ENCODE measurements around the gene CPSF7.

- TF ChIP-seq GATA3 (IDR thresholded peaks at IDR 0.05; ENCODE audit: low read depth, low read length): no peak
- TF ChIP-seq GATA2 (IDR thresholded peaks at IDR 0.05; ENCODE audit: low read depth, low read length): no peak
These were observed 48.0 kb upstream of the CPSF7 start for GRCh38 chr11:61477727-61478148.

Measured in SH-SY5Y (cell line).